IMR-90 (cell line): ENCODE measurements around the gene OPALIN.

ENCODE experiments used
- BHLHE40 ChIP-seq: fragments of 150-350 bp; IDR thresholded peaks from 2 replicates; pipeline ENCODE4 v1.6.1; 2016; ENCODE audit warnings: mild to moderate bottlenecking, low read depth, low read length
- CEBPB ChIP-seq: IDR thresholded peaks from 2 replicates; pipeline ENCODE4 v1.6.1; 2012; ENCODE audit warnings: low read depth, low read length, improper control_type of control experiment
- CHD1 ChIP-seq: IDR thresholded peaks from 2 replicates; pipeline ENCODE4 v1.6.1; 2012; ENCODE audit warnings: low read depth, low read length, improper control_type of control experiment
- CTCF ChIP-seq: conservative IDR thresholded peaks from 2 replicates; pipeline ENCODE4 v1.5.1; 2012; ENCODE audit warnings: mild to moderate bottlenecking, low read depth, low read length, improper control_type of control experiment
- ELK1 ChIP-seq: fragments of 150-350 bp; IDR thresholded peaks from 2 replicates; pipeline ENCODE4 v1.6.1; 2016; ENCODE audit warnings: low read depth, mild to moderate bottlenecking, low read length, moderate library complexity, borderline replicate concordance
- MAFK ChIP-seq: IDR thresholded peaks from 2 replicates; pipeline ENCODE4 v1.6.1; 2012; ENCODE audit warnings: low read depth, low read length, improper control_type of control experiment
- MAZ ChIP-seq: IDR thresholded peaks from 2 replicates; pipeline ENCODE4 v1.6.1; 2012; ENCODE audit warnings: low read depth, mild to moderate bottlenecking, low read length, improper control_type of control experiment, moderate library complexity, borderline replicate concordance
- MXI1 ChIP-seq: IDR thresholded peaks from 2 replicates; pipeline ENCODE4 v1.6.1; 2012; ENCODE audit warnings: low read depth, mild to moderate bottlenecking, low read length, moderate library complexity, borderline replicate concordance
- POLR2A ChIP-seq: IDR thresholded peaks from 2 replicates; pipeline ENCODE4 v1.6.1; 2012; ENCODE audit warnings: mild to moderate bottlenecking, low read depth, low read length
- RAD21 ChIP-seq: IDR thresholded peaks from 2 replicates; pipeline ENCODE4 v1.6.1; 2012; ENCODE audit warnings: low read length, improper control_type of control experiment
- RCOR1 ChIP-seq: IDR thresholded peaks from 2 replicates; pipeline ENCODE4 v1.6.1; 2012; ENCODE audit warnings: mild to moderate bottlenecking, low read length, improper control_type of control experiment; ENCODE audit not compliant: insufficient replicate concordance
- RFX5 ChIP-seq: IDR thresholded peaks from 2 replicates; pipeline ENCODE4 v1.8.0; 2012; ENCODE audit warnings: low read depth, mild to moderate bottlenecking, low read length, moderate library complexity
- USF2 ChIP-seq: fragments of 150-350 bp; IDR thresholded peaks from 2 replicates; pipeline ENCODE4 v1.6.1; 2017; ENCODE audit warnings: mild to moderate bottlenecking, antibody characterized with exemption, low read length, low read depth

GRCh38 chr10:96344178-96344577 lies 14.6 kb downstream of the OPALIN start:
- TF ChIP-seq CTCF (no peak), CEBPB (no peak), RAD21 (no peak), USF2 (no peak), CHD1 (no peak), POLR2A (no peak), BHLHE40 (no peak), ELK1 (no peak), MAFK (no peak), MXI1 (no peak), MAZ (no peak), RCOR1 (no peak), RFX5 (no peak)
